Stimulated activated naive CD4-positive, alpha-beta T cell (primary cell): ENCODE results near the gene ZNF213.
"Not testable (repeated sequence)": the region's sequence is repeated elsewhere in the genome, so short reads cannot be mapped to it uniquely, and the experiment has no call there.

ENCODE experiments used
- DNase-seq, 6 experiments: peaks; one replicate each; lab custom pipeline; 2025; lab: John Stamatoyannopoulos, UW

ZNF213 gene

DNA sequence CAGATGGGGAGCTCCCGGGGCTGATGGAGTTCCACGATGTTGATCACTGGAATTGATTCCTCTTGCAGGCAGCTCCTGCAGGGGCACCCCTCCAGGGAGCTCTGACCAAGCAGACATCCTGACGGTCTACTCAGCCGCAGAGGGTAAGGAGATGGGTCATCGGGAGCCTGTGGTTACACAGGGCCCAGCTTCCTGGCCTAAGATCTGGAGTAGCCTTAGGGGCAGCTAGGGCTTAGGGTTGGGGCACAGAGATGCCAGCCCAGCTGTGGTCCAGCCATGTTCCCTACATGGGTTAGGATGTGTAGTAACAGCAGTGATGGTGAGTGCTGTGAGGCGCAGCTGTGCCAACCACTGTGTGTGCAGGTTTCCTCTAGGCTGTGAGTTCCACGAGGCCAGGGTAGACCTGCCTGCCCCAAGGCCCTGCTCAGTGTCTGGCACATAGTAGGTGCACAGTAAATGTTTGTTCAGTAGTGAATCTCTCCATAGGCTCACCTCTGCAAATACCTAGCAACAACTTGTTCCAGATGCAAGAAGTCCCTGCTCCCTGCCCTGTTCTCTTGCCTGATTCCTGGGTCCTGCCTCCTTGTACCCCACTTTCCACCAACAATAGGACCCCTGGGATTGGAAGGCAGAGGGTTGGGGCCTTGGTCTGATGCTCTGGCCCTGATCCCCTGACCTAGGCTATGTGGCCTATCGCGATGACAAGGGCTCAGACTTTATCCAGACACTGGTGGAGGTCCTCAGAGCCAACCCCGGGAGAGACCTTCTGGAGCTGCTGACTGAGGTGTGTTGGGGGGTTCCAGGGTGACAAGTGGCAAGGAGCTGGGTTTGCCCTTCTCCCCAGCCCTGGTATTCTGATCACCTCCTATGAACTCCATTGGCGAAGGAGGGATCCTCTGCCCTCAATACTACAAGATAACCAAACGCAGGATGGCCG, 13.7 kb downstream of the ZNF213 start:
- DNase-seq = no peak

- DNase-seq = no peak
Measured at GRCh38 chr16:3149193-3149530, 14.3 kb downstream of the ZNF213 start.

DNA sequence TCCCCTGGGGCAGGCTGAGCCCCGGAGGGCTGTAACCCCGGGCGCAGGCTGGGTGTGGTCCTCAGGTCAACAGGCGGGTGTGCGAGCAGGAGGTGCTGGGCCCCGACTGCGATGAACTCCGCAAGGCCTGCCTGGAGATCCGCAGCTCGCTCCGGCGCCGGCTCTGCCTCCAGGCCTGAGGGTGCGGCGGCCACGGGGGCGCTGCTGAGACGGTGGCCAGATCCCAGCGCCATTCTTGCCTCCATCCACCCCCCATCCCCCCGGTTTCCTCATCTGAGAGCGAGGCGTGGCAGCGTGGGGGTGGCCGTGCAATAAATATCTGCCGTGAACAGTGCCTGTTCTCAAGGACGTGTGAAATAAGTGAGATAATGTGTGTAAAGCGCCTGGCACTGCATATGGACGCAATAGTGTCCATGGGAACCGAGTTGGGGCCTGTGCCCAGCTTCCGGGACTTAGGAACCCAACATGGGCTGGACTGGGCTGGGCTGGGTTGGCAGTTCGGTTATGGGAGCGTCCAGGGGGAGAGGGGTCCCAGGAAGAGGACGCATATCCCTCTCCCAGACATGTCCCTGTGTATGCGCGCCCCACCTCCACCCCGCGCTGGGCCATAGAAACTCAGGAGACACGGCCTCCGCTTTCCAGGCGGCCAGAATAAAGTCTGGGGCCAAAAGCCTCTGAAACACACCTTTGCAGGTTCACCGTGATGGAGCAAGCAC, 15.0 kb downstream of the ZNF213 start:
- DNase-seq = peak in 3 of 6 experiments; percentile 35 to 48 (median 41)

GRCh38 chr16:3150346-3151218, 15.8 kb downstream of the ZNF213 start:
- peak; percentile 94 to 97 (median 95) for DNase-seq

DNA sequence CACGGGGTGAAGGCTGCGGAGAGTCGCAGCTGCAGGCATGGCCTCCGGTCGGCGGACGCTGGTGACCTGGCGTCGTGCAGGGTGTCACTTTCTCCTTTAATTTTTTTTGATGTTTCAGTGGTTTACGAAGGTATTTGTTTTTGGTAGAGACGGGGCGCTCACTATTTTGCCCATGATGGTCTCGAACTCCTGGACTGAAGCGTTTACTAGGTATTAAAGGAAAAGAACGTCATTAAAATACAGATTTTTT, 17.1 kb downstream of the ZNF213 start:
- peak in 2 of 6 experiments; percentile 17 to 30 for DNase-seq

DNA sequence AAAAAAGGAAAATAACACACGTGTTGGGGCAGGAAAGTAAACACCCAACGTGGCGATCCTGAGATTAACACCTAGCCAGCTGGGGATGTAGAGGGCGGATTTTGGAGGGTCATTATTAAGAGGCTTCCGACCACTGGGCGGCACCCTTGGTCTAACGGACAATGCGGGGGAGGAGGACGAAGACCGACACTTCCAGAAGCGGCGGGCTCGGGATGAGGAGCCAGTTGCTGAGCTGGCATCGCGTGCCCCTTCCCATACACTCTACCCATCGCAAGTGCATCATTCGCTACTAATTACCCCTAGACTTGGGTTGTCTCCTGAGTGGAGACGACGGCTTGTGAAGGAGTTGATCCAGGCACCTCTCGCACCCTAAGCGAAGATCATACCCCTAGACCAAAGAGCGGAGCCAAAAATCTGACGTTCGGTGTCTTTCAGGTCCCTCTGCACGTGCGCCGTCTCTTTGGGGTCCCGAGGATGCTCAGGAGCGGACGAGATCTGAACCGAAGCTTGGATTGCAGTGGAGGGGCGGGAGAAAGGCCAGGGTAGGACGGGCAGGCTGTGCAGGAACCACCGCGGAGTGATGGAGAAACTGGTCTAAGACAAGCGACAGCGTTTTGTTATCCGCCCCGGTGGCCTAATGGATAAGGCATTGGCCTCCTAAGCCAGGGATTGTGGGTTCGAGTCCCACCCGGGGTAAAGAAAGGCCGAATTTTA, 17.6 kb downstream of the ZNF213 start:
- peak; percentile 56 to 79 (median 60) for DNase-seq

- no peak for DNase-seq
Measured at GRCh38 chr16:3152991-3153368, 18.2 kb downstream of the ZNF213 start.

DNA sequence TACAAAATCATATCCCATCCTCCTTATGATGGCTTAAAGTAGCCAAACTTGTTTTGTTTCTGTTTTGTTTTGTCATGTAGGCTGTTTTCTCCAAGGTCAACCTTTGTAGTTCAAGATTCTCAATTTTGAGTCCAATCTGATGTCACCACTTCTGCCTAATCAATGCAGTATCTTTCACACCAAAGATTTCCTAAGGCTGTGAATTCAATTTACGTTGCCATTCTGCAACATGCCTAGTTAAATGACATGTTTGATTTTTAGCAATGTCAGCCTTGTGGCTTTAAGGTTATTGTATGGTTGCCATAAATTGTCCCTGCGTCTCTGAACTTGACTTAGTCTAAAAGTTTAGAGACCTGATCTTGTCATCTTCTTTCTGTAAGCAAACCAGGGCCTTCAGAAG, 20.4 kb downstream of the ZNF213 start:
- no peak for DNase-seq

DNA sequence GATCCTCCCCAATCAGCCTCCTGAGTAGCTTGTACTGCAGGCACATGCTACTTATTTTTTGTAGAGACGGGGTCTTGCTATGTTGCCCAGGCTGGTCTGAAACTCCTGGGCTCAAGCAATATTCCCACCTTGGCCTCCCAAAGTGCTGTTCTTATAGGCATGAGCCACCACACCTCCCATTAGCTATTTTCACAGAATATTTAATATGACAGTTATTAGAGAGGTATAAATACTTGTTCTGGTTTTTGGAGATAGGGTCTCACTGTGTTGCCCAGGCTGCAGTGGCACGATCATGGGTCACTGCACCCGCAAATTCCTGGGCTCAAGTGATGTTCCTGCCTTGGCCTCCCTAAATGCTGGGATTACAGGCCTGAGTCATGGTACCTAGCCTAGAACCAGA, 21.1 kb downstream of the ZNF213 start:
- no peak for DNase-seq

- peak in 5 of 6 experiments; percentile 30 to 42 (median 37) for DNase-seq
Measured at GRCh38 chr16:3157229-3158025, 22.6 kb downstream of the ZNF213 start.

DNA sequence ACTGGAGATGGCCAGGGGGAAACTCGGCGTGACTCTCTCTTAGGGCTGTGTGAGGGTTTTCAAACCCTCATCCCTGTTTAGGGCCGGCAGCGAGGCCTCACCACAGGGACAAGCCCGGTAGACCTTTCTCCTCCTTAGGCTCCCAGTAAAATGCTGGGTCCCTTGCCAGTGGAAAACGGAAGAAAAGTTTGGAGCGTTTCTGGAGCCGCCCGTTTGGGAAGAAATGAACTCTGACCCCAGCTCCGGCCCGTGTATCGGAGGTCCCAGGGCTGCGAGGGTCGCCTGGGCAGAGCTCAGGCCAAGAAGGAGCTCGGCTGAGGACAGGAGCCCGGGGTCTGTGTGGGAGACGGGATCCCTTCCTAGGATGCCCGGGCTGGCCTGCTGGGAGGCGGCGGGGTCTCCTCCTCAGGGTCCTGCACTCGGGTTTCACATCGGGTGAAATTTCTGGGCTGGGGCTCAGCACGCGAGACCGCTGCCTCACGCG, 23.2 kb downstream of the ZNF213 start:
- peak in 2 of 6 experiments; percentile 33 to 52 for DNase-seq

DNA sequence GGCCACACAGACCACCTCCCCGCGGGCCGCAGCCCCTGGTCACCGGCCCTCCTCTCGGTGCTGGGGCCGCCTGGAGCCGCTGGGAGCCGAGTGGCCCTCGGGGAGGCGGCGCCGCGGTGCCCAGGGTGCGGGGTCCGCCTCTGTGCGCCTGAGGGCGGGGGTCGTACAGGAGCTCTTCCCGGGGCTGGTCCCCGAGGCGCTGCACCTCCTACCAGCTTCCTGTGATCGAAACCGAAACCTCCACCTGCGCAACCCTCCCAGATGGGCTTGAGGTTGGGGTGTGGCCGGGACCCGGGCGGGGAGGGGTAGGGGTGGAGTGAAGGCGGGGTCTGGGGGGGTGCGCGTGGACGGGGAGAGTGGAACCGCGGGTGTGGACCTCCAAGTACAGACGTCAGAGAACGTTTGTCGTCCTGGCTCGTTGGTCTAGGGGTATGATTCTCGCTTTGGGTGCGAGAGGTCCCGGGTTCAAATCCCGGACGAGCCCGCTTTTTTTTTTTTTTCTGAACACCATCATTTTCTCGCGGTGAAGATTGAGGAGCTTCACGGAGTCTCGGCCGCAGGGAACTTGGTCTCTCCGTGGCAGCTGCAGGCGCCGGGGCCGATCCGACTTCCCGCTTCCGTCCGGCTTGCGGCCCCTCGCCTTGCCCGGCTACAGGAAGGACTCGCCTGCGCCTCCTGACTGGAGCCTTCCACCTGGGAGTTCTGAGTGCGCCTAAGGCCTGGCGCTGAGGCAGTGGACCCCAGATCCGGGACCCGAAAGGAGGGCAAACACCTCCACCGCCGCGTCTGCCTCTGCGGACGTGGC, 23.9 kb downstream of the ZNF213 start:
- DNase-seq = peak; percentile 90 to 96 (median 92)

DNA sequence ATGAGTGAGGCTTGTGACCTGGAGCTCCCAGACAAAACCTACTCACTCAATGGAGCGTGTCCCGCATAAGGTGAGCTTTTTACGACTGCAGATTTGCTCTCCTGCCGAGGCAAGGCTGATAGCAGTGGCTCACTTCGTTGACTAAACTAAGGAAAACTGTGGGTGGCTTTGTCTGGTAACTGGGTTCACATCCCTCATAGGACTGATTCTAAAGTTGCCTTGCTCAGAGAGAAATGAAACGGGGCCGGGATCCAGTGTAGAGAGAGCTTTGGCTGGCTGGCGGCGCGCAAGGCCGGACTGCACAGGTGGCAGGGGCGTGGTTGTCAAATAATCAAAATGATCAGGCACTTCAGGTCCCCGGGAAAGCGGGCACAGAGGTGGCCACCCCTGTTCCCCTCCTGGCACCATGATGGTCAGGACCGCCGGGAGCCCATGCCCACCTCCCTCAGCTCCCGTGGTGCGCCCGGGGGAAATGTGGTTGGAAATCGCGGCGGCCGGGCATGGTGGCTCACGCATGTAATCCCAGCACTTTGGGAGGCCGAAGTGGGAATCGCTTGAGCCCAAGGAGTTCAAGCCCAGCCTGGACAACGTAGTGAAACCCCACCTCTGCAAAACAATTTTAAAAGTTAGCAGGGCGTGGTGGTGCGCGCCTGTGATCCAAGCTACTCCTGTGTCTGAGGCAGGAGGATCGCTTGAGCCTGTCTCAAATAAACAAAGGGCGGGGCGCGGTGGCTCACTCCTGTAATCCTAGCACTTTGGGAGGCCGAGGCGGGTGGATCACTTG, 26.6 kb downstream of the ZNF213 start:
- DNase-seq = no peak

- no peak for DNase-seq
Measured at GRCh38 chr16:3164121-3164991, 29.5 kb downstream of the ZNF213 start.

DNA sequence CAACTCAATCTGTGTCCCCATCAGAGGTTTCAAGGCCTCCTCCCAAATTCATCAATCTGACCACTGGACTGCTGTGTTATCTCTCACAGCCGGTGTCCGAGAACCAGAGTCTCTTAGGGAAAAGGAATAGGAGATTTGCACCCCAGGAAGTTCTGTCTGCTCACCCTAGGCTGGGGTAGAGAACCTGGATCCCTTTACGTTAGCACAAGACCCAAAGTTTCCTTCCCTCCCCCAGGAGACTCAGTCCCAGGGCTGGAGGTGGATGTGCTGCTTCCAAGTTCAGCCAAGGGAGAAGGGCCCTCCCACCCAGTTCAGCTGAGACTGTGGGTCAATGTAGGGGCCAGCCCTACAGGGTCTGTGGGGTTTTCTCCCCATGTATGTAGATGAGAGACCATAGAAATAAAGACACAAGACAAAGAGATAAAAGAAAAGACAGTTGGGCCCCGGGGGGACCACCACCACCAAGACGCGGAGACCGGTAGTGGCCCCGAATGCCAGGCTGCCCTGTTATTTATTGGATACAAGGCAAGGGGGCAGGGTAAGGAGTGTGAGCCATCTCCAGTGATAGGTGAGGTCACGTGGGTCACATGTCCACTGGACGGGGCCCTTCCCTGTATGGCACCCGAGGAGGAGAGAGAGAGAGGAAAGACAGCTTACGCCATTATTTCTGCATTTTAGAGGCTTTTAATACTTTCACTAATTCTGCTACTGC, 30.4 kb downstream of the ZNF213 start:
- no peak for DNase-seq

GRCh38 chr16:3166505-3166886, 31.7 kb downstream of the ZNF213 start:
- no peak for DNase-seq

- DNase-seq = not testable (repeated sequence)
Measured at GRCh38 chr16:3168729-3169128, 33.9 kb downstream of the ZNF213 start.
